ENCODE data around the gene OTOF. TPM values are rescaled to one million over a fixed set of nuclear protein-coding genes. Genes with fewer than 3 reads are reported as not detected.

OTOF gene
- total and polyA plus RNA-seq, 8 donors, result 0.06 to 3.6 (median 0.29) TPM; not detected in 3

DNA sequence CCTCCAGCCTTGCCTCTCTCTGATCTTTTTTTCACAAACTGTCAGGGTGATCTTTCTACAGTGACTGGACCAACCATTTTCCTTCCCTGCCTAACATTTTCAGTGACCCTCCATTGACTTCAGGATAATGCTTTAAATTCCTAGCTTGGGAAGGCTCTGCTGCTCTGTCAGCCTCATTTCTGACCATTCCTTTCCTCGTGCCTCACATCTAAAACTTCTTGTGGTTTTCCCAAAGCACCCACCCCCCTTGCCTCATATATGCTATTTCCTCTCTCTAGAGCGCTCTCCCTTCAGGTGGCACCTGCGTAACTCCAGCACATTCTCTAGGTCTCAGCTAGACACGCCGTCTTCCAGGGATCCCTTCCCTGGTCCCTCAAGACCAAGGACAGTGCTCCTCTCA lies 39.0 kb downstream of the OTOF start:
- WGBS, 5 donors, result 46 to 62% (median 48%) methylated on average over 5 of the region's 5 CpGs
- no peak for DNase-seq
- Histone ChIP-seq H3K9me3 (no peaks in the 10 kb centered on the region), H3K36me3 (no peaks in the 10 kb centered on the region), H3K4me3 (no peak overlapping the region), H3K27me3 (peaks cover 0 to 3% (median 0%) of the 10 kb centered on the region in 3 donors), H3K27ac (no peak overlapping the region), H3K4me1 (no peaks in the 10 kb centered on the region)
- TF ChIP-seq EP300 (IDR thresholded peaks at IDR 0.05) (no peak), POLR2A (IDR thresholded peaks at IDR 0.05) (no peak), POLR2AphosphoS5 (IDR thresholded peaks at IDR 0.05) (no peak)
- TF ChIP-seq, protein P1, sequence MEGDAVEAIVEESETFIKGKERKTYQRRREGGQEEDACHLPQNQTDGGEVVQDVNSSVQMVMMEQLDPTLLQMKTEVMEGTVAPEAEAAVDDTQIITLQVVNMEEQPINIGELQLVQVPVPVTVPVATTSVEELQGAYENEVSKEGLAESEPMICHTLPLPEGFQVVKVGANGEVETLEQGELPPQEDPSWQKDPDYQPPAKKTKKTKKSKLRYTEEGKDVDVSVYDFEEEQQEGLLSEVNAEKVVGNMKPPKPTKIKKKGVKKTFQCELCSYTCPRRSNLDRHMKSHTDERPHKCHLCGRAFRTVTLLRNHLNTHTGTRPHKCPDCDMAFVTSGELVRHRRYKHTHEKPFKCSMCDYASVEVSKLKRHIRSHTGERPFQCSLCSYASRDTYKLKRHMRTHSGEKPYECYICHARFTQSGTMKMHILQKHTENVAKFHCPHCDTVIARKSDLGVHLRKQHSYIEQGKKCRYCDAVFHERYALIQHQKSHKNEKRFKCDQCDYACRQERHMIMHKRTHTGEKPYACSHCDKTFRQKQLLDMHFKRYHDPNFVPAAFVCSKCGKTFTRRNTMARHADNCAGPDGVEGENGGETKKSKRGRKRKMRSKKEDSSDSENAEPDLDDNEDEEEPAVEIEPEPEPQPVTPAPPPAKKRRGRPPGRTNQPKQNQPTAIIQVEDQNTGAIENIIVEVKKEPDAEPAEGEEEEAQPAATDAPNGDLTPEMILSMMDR (IDR thresholded peaks at IDR 0.05), result no peak
- intact Hi-C loops (cut with DNase I; ENCODE audit: low total_unique reads), result no loop called here

DNA sequence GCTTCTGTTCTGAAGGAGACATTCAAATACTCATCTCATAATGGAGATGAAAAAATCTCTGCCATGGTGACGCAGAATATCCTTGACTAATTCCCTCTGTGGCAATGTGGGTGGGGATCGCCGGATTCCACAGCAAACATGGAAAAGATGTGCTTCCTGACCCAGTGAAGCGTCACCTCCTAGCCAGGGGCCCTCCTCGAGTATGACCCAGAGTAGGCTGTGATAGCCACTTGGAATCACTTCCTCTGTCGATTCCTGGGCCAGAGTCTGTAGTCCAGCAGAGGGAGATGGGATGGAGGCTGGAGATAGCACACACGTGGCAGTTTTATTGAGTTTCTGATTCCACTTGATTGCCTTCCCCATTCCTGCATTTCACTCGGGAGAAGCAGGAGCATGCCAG lies 39.4 kb downstream of the OTOF start:
- 52 to 58% (median 56%) methylated on average over 8 of the region's 8 CpGs for WGBS, 5 donors
- Histone ChIP-seq H3K27ac (no peak overlapping the region), H3K36me3 (no peaks in the 10 kb centered on the region), H3K9me3 (no peaks in the 10 kb centered on the region), H3K4me3 (no peak overlapping the region), H3K27me3 (peaks cover 0 to 3% (median 0%) of the 10 kb centered on the region in 3 donors), H3K4me1 (no peaks in the 10 kb centered on the region)
- intact Hi-C loops (cut with DNase I; ENCODE audit: low total_unique reads), result no loop called here
- DNase-seq, result no peak
- TF ChIP-seq POLR2A (IDR thresholded peaks at IDR 0.05), result no peak
- no peak for TF ChIP-seq EP300 (IDR thresholded peaks at IDR 0.05)
- TF ChIP-seq, protein P1 (IDR thresholded peaks at IDR 0.05), result no peak
- no peak for TF ChIP-seq POLR2AphosphoS5 (IDR thresholded peaks at IDR 0.05)

GRCh38 chr2:26435106-26435505 lies 42.8 kb downstream of the OTOF start:
- no peak overlapping the region for H3K27ac ChIP-seq
- H3K9me3 ChIP-seq, result no peaks in the 10 kb centered on the region
- TF ChIP-seq EP300 (IDR thresholded peaks at IDR 0.05) (no peak), POLR2AphosphoS5 (IDR thresholded peaks at IDR 0.05) (no peak), POLR2A (IDR thresholded peaks at IDR 0.05) (no peak)
- TF ChIP-seq, protein P1 (IDR thresholded peaks at IDR 0.05), result no peak
- no peak for DNase-seq
- intact Hi-C loops (cut with DNase I; ENCODE audit: low total_unique reads), result no loop called here
- H3K27me3 ChIP-seq, result peaks cover 0 to 7% (median 0%) of the 10 kb centered on the region in 3 donors
- no peak overlapping the region for H3K4me3 ChIP-seq
- no peaks in the 10 kb centered on the region for H3K4me1 ChIP-seq
- H3K36me3 ChIP-seq, result no peaks in the 10 kb centered on the region
- 60 to 76% (median 66%) methylated on average over 2 of the region's 2 CpGs for WGBS, 5 donors

DNA sequence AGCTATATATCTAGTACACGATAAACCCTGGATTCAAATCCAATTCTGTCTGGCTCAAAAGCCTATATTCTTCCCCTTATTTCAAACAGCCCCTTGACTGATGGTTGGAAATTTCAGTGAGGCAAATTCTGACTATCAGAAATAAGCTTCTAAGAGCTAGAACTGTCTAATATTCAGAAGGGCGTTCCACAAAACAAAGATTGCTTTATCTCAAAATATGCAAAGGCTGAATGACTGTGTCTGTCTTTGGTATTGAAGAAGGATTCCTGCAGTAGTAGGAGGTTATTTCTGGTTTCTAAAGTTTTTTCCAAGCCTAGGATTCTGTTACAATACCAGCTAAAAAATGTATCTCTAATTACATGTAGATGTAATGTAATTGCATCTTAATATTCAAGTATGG lies 45.1 kb downstream of the OTOF start:
- DNase-seq, result no peak
- Histone ChIP-seq H3K4me1 (no peaks in the 10 kb centered on the region), H3K4me3 (no peak overlapping the region), H3K27me3 (peaks cover 0 to 7% (median 0%) of the 10 kb centered on the region in 3 donors), H3K9me3 (no peaks in the 10 kb centered on the region), H3K36me3 (no peaks in the 10 kb centered on the region), H3K27ac (no peak overlapping the region)
- TF ChIP-seq, protein P1 (IDR thresholded peaks at IDR 0.05), result no peak
- TF ChIP-seq POLR2A (IDR thresholded peaks at IDR 0.05) (no peak), EP300 (IDR thresholded peaks at IDR 0.05) (no peak), POLR2AphosphoS5 (IDR thresholded peaks at IDR 0.05) (no peak)
- intact Hi-C loops (cut with DNase I; ENCODE audit: low total_unique reads), result no loop called here
- 21 to 60% (median 34%) methylated on average over 2 of the region's 2 CpGs for WGBS, 5 donors

All from stomach (tissue), 9 donors.